GM23338 (cell line): Measurements from ENCODE around the gene USPL1.

ENCODE experiments used
- EZH2 ChIP-seq: fragments of 200-600 bp; sonication (generic); IDR thresholded peaks from one replicate; pipeline ENCODE4 v1.8.0; 2017; ENCODE audit warnings: antibody characterized with exemption, mild to moderate bottlenecking, low read depth; ENCODE audit not compliant: unreplicated experiment
- POLR2AphosphoS5 ChIP-seq: IDR thresholded peaks from 2 replicates; pipeline ENCODE4 v1.6.1; 2016; ENCODE audit warnings: antibody characterized with exemption, low read depth
- TF ChIP-seq, protein P1 (sequence below), 2 experiments: fragments of 200-600 bp in 1 of 2; sonication (generic) in 1 of 2; conservative IDR thresholded peaks; 2 replicates each; pipeline versions ENCODE4 v1.5.1 to v1.6.1; 2016 to 2017; ENCODE audit warnings: antibody characterized with exemption in 2 of 2, low read depth in 2 of 2, mild to moderate bottlenecking in 2 of 2, moderate library complexity in 1 of 2

DNA sequence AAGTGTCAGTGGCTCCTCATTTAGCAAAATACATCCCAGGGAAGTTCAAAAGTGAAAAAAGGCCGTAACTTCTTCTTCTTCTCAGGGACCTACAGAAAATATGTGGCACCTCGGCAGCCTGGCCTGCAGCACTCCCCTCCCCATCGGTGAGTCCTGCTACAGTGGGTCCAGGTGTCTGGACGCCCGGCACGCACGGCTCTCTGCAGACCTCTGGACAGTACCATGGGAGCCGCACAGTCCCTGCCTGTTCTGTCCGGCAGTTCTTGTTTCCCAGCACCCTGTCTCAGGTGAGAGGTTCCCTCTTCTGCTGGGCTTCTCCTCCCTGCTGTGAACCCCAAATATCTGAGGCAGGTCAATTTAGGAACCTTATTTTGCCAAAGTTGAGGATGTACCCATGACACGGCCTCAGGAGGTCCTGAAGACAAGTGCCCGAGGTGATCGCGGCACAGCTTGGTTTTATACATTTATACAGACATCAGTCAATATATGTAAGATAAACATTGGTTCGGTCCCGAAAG, 80.8 kb downstream of the USPL1 start:
- TF ChIP-seq POLR2AphosphoS5: no peak
- TF ChIP-seq, protein P1, sequence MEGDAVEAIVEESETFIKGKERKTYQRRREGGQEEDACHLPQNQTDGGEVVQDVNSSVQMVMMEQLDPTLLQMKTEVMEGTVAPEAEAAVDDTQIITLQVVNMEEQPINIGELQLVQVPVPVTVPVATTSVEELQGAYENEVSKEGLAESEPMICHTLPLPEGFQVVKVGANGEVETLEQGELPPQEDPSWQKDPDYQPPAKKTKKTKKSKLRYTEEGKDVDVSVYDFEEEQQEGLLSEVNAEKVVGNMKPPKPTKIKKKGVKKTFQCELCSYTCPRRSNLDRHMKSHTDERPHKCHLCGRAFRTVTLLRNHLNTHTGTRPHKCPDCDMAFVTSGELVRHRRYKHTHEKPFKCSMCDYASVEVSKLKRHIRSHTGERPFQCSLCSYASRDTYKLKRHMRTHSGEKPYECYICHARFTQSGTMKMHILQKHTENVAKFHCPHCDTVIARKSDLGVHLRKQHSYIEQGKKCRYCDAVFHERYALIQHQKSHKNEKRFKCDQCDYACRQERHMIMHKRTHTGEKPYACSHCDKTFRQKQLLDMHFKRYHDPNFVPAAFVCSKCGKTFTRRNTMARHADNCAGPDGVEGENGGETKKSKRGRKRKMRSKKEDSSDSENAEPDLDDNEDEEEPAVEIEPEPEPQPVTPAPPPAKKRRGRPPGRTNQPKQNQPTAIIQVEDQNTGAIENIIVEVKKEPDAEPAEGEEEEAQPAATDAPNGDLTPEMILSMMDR (conservative IDR thresholded peaks at IDR 0.05; ENCODE audit: low read depth in 2 of 2): no peak
- TF ChIP-seq EZH2: no peak
